Body of pancreas (tissue), 4 donors: ENCODE data around the gene THBD. TPM values are rescaled to one million over a fixed set of nuclear protein-coding genes. Genes with fewer than 3 reads are reported as not detected.

Source experiments
- ATAC-seq: fragments of 150-250 bp; one replicate; pipeline ENCODE4 v1.9.1; 2016
- DNase-seq, 4 donors: peaks; one replicate each; pipeline ENCODE4 v3.0.0-alpha.2; 2019
- H3K27ac ChIP-seq, 4 donors: fragments of 200-600 bp; sonication (generic); 1 replicate in 3 of 4; 2 replicates in 1 of 4; pipeline versions ENCODE4 v1.5.1 to v1.6.1; 2016 to 2019; ENCODE audit warnings: mild to moderate bottlenecking in 1 of 4, mixed read lengths in 1 of 4, moderate library complexity in 1 of 4
- H3K27me3 ChIP-seq, 2 donors: fragments of 200-600 bp; sonication (generic); one replicate each; pipeline ENCODE4 v1.6.0; 2016; ENCODE audit warnings: mild to moderate bottlenecking in 1 of 2
- H3K36me3 ChIP-seq, 2 donors: fragments of 200-600 bp; sonication (generic); replicated peaks in 1 of 2; 2 replicates each; pipeline ENCODE4 v1.5.1; 2016; ENCODE audit warnings: low read depth in 2 of 2; ENCODE audit not compliant: insufficient read depth in 1 of 2
- H3K4me1 ChIP-seq: fragments of 200-600 bp; sonication (generic); one replicate; pipeline ENCODE4 v1.6.0; 2016
- H3K4me3 ChIP-seq, 2 donors: fragments of 200-600 bp; sonication (generic); 1 replicate in 1 of 2; 2 replicates in 1 of 2; pipeline ENCODE4 v1.5.1; 2016 to 2019
- H3K9me3 ChIP-seq, 3 donors: fragments of 200-600 bp; sonication (generic); 1 replicate in 2 of 3; 2 replicates in 1 of 3; pipeline ENCODE4 v1.5.1; 2016
- CTCF ChIP-seq, 7 experiments: fragments of 450-650 bp in 4 of 7; fragments of 200-600 bp in 3 of 7; sonication (generic) in 3 of 7; IDR thresholded peaks; one replicate each; pipeline ENCODE4 v1.5.1; 2016 to 2019; ENCODE audit warnings: antibody characterized with exemption in 7 of 7
- POLR2A ChIP-seq, 3 donors: fragments of 450-650 bp; IDR thresholded peaks; one replicate each; pipeline ENCODE4 v1.6.1; 2016; ENCODE audit warnings: antibody characterized with exemption in 3 of 3, mild to moderate bottlenecking in 2 of 3
- WGBS, 2 donors: methylation state at CpG; one replicate each; pipeline ENCODE4 v1.1.5; 2017; 5-methylcytosine and 5-hydroxymethylcytosine counted together
- intact Hi-C: fragments of 100-400 bp; cut with DNase I; formaldehyde crosslinking; loops from one replicate; pipeline ENCODE4 v1.15.1; 2023
- total RNA-seq, 2 donors: library from RNA; depleted of rRNA; stranded (reverse); fragments of >200 nt; gene quantifications; one replicate each; pipeline ENCODE4 v1.1.0, GENCODE V29; 2016

THBD gene
- total RNA-seq, 2 donors from 2014 or later, result 14.3 to 44.2 TPM

DNA sequence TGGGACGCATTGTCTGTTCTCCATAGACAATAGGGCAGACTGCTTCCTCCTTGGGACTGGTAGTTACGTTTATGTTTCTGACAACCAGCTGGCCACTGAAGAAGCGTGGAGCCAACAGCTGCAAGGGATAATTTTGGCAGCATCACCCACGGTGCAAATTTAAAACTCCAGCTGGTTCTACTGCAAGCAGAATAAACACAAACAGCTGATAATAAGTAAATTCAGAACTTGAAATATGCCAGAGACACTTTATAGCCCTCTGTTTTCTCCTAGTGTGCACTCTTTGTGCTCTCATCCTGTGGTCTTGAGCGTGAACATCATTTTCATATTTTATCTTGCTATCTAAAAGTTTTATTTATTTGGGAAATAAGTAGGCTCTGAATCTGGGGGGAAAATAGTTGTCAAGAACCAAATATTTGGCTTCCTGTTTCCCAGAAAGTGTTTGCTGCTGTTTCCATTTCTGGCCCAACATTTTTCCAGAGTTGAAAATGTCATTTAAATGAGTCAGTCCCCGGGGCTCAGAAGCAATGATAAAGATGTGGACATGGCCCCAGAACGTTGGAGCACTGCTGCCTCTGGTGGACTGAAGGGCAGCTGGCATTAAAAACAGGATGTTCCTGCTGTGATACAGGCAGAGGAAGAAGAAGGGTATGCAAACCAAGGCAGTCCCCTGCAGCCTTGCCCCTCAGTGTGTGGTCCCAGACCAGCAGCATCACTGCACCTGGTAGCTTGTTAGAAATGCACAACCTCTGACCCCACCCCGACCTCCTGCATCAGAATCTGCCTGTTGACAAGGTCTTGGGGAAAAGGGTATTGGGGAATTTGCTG lies 12.5 kb upstream of the THBD start:
- WGBS, 2 donors, result 34% methylated on average over 8 of the region's 8 CpGs
- TF ChIP-seq POLR2A (IDR thresholded peaks at IDR 0.05) (no peak), CTCF (IDR thresholded peaks at IDR 0.05) (peak in 4 of 7 experiments; percentile 15 to 29 (median 20))
- Histone ChIP-seq H3K27ac (peak overlapping the region in 1 of 4 donors; percentile 14), H3K36me3 (no peaks in the 10 kb centered on the region), H3K9me3 (no peaks in the 10 kb centered on the region), H3K4me1 (peaks cover 4% of the 10 kb centered on the region), H3K27me3 (no peaks in the 10 kb centered on the region), H3K4me3 (no peak overlapping the region)
- DNase-seq (peak in 2 of 4 donors; percentile 22 to 52), ATAC-seq (peak; percentile 48)
- intact Hi-C loops, result no loop called here

DNA sequence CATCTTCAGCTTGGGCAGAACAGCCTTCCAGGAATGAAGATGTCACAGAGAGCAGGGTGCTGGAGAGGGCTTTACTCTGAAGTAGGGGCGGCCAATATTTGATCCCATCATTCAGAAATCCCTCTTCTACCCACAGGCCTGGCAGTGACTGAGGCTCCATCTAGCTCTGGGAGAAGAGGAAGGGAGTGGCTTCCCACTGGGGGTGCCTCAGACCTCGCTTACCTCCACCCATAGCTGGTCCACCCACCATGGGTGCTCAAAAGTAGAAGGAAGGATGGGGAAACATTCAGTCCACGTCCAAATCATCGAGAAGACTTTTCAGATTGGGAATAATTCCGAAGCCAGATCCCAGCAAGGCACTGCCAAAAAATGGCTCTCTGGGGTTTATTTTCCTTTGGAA lies 11.8 kb upstream of the THBD start:
- peak overlapping the region in 1 of 4 donors; percentile 14 for H3K27ac ChIP-seq
- H3K4me3 ChIP-seq, result no peak overlapping the region
- H3K9me3 ChIP-seq, result no peaks in the 10 kb centered on the region
- peaks cover 4% of the 10 kb centered on the region for H3K4me1 ChIP-seq
- no peaks in the 10 kb centered on the region for H3K36me3 ChIP-seq
- intact Hi-C loops, result no loop called here
- DNase-seq (no peak), ATAC-seq (no peak)
- WGBS, 2 donors, result 67% methylated on average over 5 of the region's 5 CpGs
- no peak for TF ChIP-seq POLR2A (IDR thresholded peaks at IDR 0.05)
- TF ChIP-seq CTCF (IDR thresholded peaks at IDR 0.05), result no peak
- H3K27me3 ChIP-seq, result no peaks in the 10 kb centered on the region

DNA sequence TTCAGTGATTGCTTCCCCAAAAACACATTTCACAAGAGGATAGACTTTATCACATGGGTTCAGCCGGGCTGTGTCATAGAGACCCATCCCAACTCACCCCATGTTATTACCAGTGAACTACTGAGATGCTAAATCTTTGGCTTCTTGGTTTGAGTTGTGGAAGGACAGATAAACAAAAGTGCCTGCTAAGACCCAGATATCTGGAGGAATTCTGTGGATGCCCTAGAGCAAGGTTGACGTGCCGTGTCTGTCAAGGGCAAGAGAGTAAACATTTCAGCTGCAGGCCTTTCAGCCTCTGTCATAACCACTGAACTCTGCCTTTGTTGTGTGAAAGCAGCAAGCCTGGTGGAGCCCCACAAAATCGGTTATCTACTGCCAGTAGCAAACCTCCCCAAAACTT lies 11.2 kb upstream of the THBD start:
- Histone ChIP-seq H3K4me1 (peaks cover 4% of the 10 kb centered on the region), H3K4me3 (no peak overlapping the region), H3K36me3 (no peaks in the 10 kb centered on the region), H3K27ac (no peak overlapping the region), H3K9me3 (no peaks in the 10 kb centered on the region), H3K27me3 (no peaks in the 10 kb centered on the region)
- no peak for DNase-seq
- no peak for TF ChIP-seq CTCF (IDR thresholded peaks at IDR 0.05)
- 46 to 78% methylated on average over 4 of the region's 4 CpGs for WGBS, 2 donors
- no peak for ATAC-seq
- intact Hi-C loops, result no loop called here

DNA sequence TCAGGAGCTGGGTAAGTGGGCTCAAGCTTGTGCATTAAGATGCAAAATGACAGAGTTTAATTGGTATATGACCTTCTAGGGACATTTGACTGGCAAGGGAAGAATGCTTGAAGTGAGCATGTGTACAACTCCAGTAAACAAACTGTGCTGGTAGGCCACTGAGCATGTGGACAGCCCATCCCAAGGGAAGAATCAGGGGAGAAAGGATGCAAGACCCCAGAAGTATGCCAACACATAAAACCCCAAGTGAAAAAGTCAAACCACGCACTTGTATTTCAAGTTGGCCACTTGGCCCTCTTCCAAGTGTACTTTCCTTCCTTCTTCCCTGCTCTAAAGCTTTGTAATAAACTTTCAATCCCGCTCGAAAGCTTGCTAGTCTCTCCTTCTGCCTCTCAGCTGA lies 10.4 kb upstream of the THBD start:
- Histone ChIP-seq H3K27me3 (no peaks in the 10 kb centered on the region), H3K27ac (no peak overlapping the region), H3K4me1 (peaks cover 4% of the 10 kb centered on the region), H3K9me3 (no peaks in the 10 kb centered on the region), H3K4me3 (no peak overlapping the region), H3K36me3 (no peaks in the 10 kb centered on the region)
- no peak for TF ChIP-seq POLR2A (IDR thresholded peaks at IDR 0.05)
- TF ChIP-seq CTCF (IDR thresholded peaks at IDR 0.05), result no peak
- no peak for DNase-seq
- intact Hi-C loops, result no loop called here
- ATAC-seq, result no peak
- WGBS, 2 donors, result 46 to 63% methylated on average over 3 of the region's 3 CpGs

- no peak overlapping the region for H3K27ac ChIP-seq
- ATAC-seq, result no peak
- H3K36me3 ChIP-seq, result no peaks in the 10 kb centered on the region
- 58 to 59% methylated on average over 3 of the region's 3 CpGs for WGBS, 2 donors
- no peak for DNase-seq
- TF ChIP-seq POLR2A (IDR thresholded peaks at IDR 0.05) (no peak), CTCF (IDR thresholded peaks at IDR 0.05) (no peak)
- peaks cover 4% of the 10 kb centered on the region for H3K4me1 ChIP-seq
- no peaks in the 10 kb centered on the region for H3K27me3 ChIP-seq
- no peaks in the 10 kb centered on the region for H3K9me3 ChIP-seq
- intact Hi-C loops, result no loop called here
- H3K4me3 ChIP-seq, result no peak overlapping the region
These were observed 9.5 kb upstream of the THBD start for GRCh38 chr20:23059001-23059400.
